ENCODE data around the gene TMOD1. TPM values are rescaled to one million over a fixed set of nuclear protein-coding genes. Genes with fewer than 3 reads are reported as not detected.
"Not testable (repeated sequence)": the region's sequence is repeated elsewhere in the genome, so short reads cannot be mapped to it uniquely, and the experiment has no call there.

TMOD1 gene
- 19.4 and 25.7 TPM in 2 replicates for total RNA-seq (2014; rRNA removed; shearing (Covaris generic); ENCODE audit: low replicate concordance)

GRCh38 chr9:97501177-97501971, at the start of gene TMOD1:
TSS of gene TMOD1 (plus strand) at chr9:97501666. CDS start at chr9:97524189, 22,523 bp downstream.
- DNase-seq (ENCODE audit: low read depth) = peak; percentile 73
- in situ Hi-C loops (cut with HindIII; ENCODE audit: low pct_unique_long_range_greater_than_20kb, low sequenced_read_pairs) = no loop called here

- in situ Hi-C loops (cut with HindIII; ENCODE audit: low pct_unique_long_range_greater_than_20kb, low sequenced_read_pairs); DNase-seq (ENCODE audit: low read depth): not testable (repeated sequence)
These were observed 47.9 kb upstream of the TMOD1 start for GRCh38 chr9:97453573-97453972.

GRCh38 chr9:97456841-97457240, 44.6 kb upstream of the TMOD1 start:
- DNase-seq (ENCODE audit: low read depth); in situ Hi-C loops (cut with HindIII; ENCODE audit: low pct_unique_long_range_greater_than_20kb, low sequenced_read_pairs): not testable (repeated sequence)

DNA sequence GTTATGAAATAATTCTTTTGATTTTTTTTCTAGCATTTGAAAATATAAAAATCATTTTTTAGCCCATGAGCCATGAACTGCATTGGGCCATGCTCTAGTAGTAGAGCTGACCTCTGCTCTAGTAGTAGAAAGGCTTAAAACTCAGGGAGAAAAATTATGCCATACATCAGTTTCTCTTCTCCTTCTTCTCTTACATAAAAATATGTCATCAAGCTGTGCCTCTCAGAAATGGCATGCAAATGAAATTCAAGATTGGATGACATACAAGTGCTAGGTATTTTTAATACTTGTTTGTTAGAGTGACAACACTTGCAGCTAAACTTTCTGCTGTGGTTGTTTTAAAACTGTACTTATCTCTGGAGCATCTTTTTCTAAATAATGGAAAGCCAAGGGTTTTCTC, 42.1 kb upstream of the TMOD1 start:
- in situ Hi-C loops (cut with HindIII; ENCODE audit: low pct_unique_long_range_greater_than_20kb, low sequenced_read_pairs) = no loop called here

GRCh38 chr9:97462159-97462558, 39.3 kb upstream of the TMOD1 start:
- no peak for DNase-seq (ENCODE audit: low read depth)
- in situ Hi-C loops (cut with HindIII; ENCODE audit: low pct_unique_long_range_greater_than_20kb, low sequenced_read_pairs) = no loop called here

More for the DNA sequence above, 42.1 kb upstream of the TMOD1 start:
- DNase-seq (ENCODE audit: low read depth) = no peak

DNA sequence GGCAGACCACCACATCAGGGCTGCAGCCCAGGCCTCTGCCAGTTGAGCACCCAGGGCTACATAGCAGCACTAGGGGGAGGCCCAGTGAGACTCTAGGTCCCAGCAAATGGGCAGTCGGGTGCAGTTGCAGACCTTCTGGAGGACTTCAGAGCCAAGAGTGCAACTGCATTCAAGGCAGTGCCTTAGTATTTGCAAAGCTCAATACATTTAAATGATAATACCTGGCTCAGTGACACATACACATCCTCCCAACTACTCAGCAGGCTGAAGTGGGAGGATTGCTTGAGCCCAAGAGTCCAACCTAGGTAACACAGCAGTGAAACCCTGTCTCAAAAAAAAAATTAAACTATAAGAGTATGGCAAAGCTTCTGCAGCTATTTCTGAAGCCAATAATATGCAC, 38.6 kb upstream of the TMOD1 start:
- in situ Hi-C loops (cut with HindIII; ENCODE audit: low pct_unique_long_range_greater_than_20kb, low sequenced_read_pairs) = no loop called here
- DNase-seq (ENCODE audit: low read depth) = no peak

GRCh38 chr9:97468658-97469448, 32.6 kb upstream of the TMOD1 start:
- in situ Hi-C loops (cut with HindIII; ENCODE audit: low pct_unique_long_range_greater_than_20kb, low sequenced_read_pairs) = no loop called here
- DNase-seq (ENCODE audit: low read depth) = peak; percentile 51

GRCh38 chr9:97470076-97470475, 31.4 kb upstream of the TMOD1 start:
- in situ Hi-C loops (cut with HindIII; ENCODE audit: low pct_unique_long_range_greater_than_20kb, low sequenced_read_pairs) = no loop called here
- peak; percentile 16 for DNase-seq (ENCODE audit: low read depth)

- DNase-seq (ENCODE audit: low read depth) = no peak
- in situ Hi-C loops (cut with HindIII; ENCODE audit: low pct_unique_long_range_greater_than_20kb, low sequenced_read_pairs) = no loop called here
These were observed 27.7 kb upstream of the TMOD1 start for GRCh38 chr9:97473717-97474116.

- no peak for DNase-seq (ENCODE audit: low read depth)
- in situ Hi-C loops (cut with HindIII; ENCODE audit: low pct_unique_long_range_greater_than_20kb, low sequenced_read_pairs) = no loop called here
These were observed 27.0 kb upstream of the TMOD1 start for GRCh38 chr9:97474372-97474925.

DNA sequence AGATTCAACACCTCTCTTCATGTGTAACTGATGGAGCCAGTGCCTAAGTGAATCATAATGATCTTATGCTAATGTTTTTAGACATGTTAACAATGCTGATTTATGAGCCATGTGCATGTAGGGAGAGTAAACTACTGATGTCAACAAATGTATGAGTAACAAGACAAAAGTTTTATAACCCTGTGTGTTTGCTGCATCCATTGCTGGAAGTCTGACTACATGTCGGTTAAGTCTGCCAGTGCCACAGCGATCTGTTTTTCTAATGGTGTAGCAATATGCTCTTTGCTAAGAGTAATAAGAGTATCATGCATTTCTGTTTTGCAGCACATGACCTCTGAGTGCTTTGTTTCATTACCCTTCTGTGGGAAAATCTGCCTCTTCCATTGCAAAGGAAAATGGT, 26.4 kb upstream of the TMOD1 start:
- in situ Hi-C loops (cut with HindIII; ENCODE audit: low pct_unique_long_range_greater_than_20kb, low sequenced_read_pairs) = no loop called here
- no peak for DNase-seq (ENCODE audit: low read depth)

DNA sequence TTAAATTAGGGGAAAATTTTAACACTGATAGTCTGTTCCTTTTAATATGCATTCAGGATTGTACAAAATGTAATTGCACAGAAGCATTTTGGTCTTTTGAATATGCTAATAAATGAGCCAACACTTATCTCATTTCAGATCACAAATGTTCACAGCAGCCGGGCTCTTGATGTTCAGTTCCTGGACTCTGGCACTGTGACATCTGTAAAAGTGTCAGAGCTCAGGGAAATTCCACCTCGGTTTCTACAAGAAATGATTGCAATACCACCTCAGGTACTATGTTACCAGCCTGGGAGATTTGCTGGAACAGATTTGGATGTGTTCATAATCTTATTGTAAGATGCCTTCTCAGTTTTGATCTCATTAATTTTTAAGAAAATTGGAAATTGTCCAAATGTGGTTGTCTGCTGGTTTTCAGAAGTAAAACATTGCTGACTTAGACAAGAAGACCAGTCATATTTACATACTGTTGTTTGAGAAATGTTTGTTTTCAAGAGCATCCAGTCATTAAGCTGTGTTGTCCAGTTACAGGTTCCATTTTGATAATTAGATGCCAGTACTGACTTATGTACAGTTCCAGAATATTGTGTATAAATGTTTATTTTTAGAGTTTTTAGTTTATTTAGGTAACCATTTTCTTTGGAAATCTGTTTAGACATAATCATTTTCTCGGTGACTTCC, 23.0 kb upstream of the TMOD1 start:
- in situ Hi-C loops (cut with HindIII; ENCODE audit: low pct_unique_long_range_greater_than_20kb, low sequenced_read_pairs) = no loop called here

DNA sequence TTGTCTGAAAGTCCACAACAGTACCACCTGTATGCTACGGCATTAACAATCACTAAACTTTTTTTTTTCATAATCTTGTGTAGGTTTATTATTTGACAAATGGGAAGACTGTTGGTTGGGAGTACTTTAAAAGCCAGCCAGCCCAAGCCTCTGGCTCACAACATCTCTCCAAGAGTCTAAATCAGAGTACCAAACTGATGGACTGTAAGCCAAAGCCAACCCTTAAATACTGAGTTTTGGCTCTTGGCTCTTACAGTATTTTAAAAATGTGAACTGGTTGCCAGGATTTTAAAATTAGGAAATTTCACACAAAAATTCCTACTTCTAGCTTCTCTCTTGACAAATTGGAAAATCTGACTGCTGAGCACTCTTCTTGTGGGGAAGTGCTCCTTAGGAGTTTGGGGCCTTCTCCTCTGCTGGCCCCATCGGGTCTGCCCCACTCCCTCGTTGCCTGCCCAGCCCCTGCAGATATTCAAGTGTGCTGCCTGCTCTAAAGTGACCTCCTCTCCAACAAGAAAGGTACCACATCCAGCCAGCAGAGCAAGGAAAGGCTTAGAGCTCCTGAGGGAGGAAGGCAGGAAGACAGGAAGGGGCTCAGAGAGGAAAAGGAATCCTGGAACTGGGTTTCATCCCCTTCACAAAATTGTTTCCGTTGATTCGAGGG, 21.8 kb upstream of the TMOD1 start:
- in situ Hi-C loops (cut with HindIII; ENCODE audit: low pct_unique_long_range_greater_than_20kb, low sequenced_read_pairs) = no loop called here
- no peak for DNase-seq (ENCODE audit: low read depth)

More for the DNA sequence above, 23.0 kb upstream of the TMOD1 start:
- DNase-seq (ENCODE audit: low read depth) = no peak

GRCh38 chr9:97480174-97480573, 21.3 kb upstream of the TMOD1 start:
- no peak for DNase-seq (ENCODE audit: low read depth)
- in situ Hi-C loops (cut with HindIII; ENCODE audit: low pct_unique_long_range_greater_than_20kb, low sequenced_read_pairs) = no loop called here

DNA sequence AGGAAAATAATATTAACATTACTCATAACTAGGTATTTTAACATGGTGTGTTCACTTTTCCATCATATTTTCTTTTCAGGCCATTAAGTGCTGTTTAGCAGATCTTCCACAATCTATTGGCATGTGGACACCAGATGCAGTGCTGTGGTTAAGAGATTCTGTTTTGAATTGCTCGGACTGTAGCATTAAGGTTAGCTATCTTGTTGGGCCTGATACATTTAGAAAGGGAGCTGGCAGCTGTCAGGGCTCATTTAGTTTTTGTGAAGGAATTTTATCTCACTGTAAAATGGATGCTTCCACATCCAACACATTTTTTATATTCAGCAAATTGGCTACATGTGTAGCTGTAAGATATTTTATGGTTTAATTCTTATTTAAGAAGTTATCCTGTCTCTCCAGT, 20.7 kb upstream of the TMOD1 start:
- in situ Hi-C loops (cut with HindIII; ENCODE audit: low pct_unique_long_range_greater_than_20kb, low sequenced_read_pairs) = no loop called here
- DNase-seq (ENCODE audit: low read depth) = no peak

GRCh38 chr9:97484134-97484533, 17.3 kb upstream of the TMOD1 start:
- DNase-seq (ENCODE audit: low read depth) = no peak

GRCh38 chr9:97487107-97487506, 14.4 kb upstream of the TMOD1 start:
- no peak for DNase-seq (ENCODE audit: low read depth)
- in situ Hi-C loops (cut with HindIII; ENCODE audit: low pct_unique_long_range_greater_than_20kb, low sequenced_read_pairs) = no loop called here

More at GRCh38 chr9:97484134-97484533, 17.3 kb upstream of the TMOD1 start:
- in situ Hi-C loops (cut with HindIII; ENCODE audit: low pct_unique_long_range_greater_than_20kb, low sequenced_read_pairs) = no loop called here

GRCh38 chr9:97487861-97488260, 13.6 kb upstream of the TMOD1 start:
- in situ Hi-C loops (cut with HindIII; ENCODE audit: low pct_unique_long_range_greater_than_20kb, low sequenced_read_pairs) = no loop called here
- DNase-seq (ENCODE audit: low read depth) = no peak
